Testis (tissue), 2 donors: ENCODE data around the gene TMTC4.
A peak's percentile ranks its signal among the peaks of the same experiment; 100 is the strongest.

Experiments used
- CTCF ChIP-seq, 3 experiments: fragments of 450-650 bp in 2 of 3; fragments of 200-600 bp in 1 of 3; sonication (generic) in 1 of 3; IDR thresholded peaks; one replicate each; pipeline ENCODE4 v1.5.1; 2016 to 2019; ENCODE audit warnings: antibody characterized with exemption in 3 of 3, mild to moderate bottlenecking in 2 of 3, moderate library complexity in 1 of 3
- POLR2A ChIP-seq: fragments of 450-650 bp; IDR thresholded peaks from one replicate; pipeline ENCODE4 v1.6.1; 2017; ENCODE audit warnings: antibody characterized with exemption, mild to moderate bottlenecking, moderate library complexity

- peak in 1 of 3 experiments; percentile 23 for TF ChIP-seq CTCF (IDR thresholded peaks at IDR 0.05)
- no peak for TF ChIP-seq POLR2A
Measured at GRCh38 chr13:100694722-100695508, 20.3 kb upstream of the TMTC4 start.
